ENCODE measurements around the gene MOCOS. TPM values are rescaled to one million over a fixed set of nuclear protein-coding genes. Genes with fewer than 3 reads are reported as not detected.

The MOCOS gene
- total RNA-seq, 4 donors from 2014 or later = 0.46 to 2.8 (median 0.73) TPM

DNA sequence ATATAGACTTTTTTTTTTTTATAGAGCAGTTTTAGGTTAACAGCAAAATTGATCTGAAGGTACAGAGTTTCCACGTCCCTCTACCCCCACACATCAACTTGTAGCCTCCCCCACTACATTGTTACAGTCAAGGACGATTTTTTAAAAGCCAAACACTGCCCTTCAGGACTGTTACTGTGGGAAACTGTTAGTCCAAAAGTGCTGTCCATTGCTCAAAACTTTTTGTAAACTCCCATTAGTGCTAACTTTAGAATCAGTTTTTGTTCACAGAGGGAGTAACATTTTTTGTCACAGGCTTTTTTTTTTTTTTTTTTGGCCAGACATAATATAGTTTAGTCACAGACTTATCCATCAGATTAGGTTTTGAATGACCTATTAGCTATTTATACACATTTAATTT lies 33.5 kb upstream of the MOCOS start:
- no peaks in the 10 kb centered on the region for H3K27me3 ChIP-seq
- no peak for ATAC-seq
- no peak overlapping the region for H3K27ac ChIP-seq
- H3K9me3 ChIP-seq = no peaks in the 10 kb centered on the region
- in situ Hi-C loops (cut with MboI; ENCODE audit: low sequenced_read_pairs in 4 of 4) = no loop called here
- H3K36me3 ChIP-seq = peaks cover 6 to 71% of the 10 kb centered on the region in 2 donors
- DNase-seq = no peak
- intact Hi-C loops (cut with DNase I; ENCODE audit: low total_unique reads) = no loop called here
- TF ChIP-seq POLR2A (IDR thresholded peaks at IDR 0.05) = no peak
- TF ChIP-seq, protein P1, sequence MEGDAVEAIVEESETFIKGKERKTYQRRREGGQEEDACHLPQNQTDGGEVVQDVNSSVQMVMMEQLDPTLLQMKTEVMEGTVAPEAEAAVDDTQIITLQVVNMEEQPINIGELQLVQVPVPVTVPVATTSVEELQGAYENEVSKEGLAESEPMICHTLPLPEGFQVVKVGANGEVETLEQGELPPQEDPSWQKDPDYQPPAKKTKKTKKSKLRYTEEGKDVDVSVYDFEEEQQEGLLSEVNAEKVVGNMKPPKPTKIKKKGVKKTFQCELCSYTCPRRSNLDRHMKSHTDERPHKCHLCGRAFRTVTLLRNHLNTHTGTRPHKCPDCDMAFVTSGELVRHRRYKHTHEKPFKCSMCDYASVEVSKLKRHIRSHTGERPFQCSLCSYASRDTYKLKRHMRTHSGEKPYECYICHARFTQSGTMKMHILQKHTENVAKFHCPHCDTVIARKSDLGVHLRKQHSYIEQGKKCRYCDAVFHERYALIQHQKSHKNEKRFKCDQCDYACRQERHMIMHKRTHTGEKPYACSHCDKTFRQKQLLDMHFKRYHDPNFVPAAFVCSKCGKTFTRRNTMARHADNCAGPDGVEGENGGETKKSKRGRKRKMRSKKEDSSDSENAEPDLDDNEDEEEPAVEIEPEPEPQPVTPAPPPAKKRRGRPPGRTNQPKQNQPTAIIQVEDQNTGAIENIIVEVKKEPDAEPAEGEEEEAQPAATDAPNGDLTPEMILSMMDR (IDR thresholded peaks at IDR 0.05 in 4 of 5, conservative IDR thresholded peaks at IDR 0.05 in 1 of 5) = no peak
- H3K4me3 ChIP-seq = no peak overlapping the region
- H3K4me1 ChIP-seq = no peaks in the 10 kb centered on the region

DNA sequence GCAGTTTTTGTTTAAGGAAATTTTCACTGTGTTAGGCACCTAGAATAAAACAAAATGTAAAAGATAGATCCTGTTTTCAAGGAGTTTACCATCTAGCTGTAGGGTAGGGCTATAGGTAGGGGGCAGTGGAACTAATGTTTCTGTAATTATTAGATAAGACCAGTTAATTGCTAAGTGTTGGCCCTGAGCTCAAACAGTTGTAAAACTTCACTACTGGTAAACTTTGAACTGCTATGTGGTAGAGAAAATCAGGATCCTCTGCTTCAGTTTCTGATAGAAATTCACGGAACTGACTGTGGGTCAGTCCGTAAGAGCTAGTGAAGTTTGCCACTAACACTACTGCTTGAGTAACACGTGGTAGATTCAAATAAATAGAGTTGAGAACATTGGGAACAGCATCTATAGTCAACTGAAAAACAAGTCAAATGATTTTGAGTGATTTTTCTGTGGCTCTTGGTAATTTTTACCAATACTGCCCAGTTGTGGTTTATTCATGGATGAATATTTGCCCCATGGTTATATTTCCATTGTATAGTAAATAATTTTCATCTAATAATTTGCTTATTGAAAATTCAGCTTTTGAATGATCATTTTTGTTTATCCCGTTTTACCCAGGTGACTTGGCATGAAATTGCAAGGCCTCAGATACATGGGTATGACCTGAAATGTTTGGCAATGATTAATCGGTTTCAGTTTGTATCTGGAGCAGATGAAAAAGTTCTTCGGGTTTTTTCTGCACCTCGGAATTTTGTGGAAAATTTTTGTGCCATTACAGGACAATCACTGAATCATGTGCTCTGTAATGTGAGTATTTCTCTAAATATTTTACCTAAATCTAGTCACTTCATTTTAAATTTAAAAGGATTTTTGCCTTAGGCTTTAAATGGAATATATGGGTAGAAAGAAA lies 31.2 kb upstream of the MOCOS start:
- Histone ChIP-seq H3K4me3 (no peak overlapping the region), H3K27ac (no peak overlapping the region), H3K36me3 (peaks cover 6 to 76% of the 10 kb centered on the region in 2 donors), H3K4me1 (no peaks in the 10 kb centered on the region), H3K27me3 (no peaks in the 10 kb centered on the region), H3K9me3 (no peaks in the 10 kb centered on the region)
- in situ Hi-C loops (cut with MboI; ENCODE audit: low sequenced_read_pairs in 4 of 4) (no loop called here), intact Hi-C loops (cut with DNase I; ENCODE audit: low total_unique reads) (no loop called here)
- ATAC-seq (no peak), DNase-seq (no peak)
- TF ChIP-seq, protein P1 (IDR thresholded peaks at IDR 0.05 in 4 of 5, conservative IDR thresholded peaks at IDR 0.05 in 1 of 5) = no peak
- no peak for TF ChIP-seq POLR2A (IDR thresholded peaks at IDR 0.05)

DNA sequence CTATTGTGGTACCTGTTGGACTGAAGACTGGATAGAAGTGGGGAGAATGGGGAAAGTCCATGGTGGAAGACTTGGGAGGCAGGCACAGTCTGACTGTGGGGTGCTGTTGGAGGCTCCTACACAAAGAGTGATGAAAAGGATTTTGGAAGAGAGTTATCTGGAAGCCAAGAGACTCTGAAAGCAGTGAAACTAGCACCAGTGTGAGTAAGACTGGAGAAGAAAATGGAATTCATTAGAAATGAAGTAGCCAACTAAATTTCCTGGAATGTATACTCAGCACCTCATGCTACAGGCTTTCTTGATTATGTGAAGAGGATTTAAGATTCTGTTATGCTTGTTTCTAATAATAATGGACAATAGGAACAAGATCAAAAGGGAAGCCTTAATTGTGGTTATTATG lies 29.9 kb upstream of the MOCOS start:
- in situ Hi-C loops (cut with MboI; ENCODE audit: low sequenced_read_pairs in 4 of 4) (no loop called here), intact Hi-C loops (cut with DNase I; ENCODE audit: low total_unique reads) (no loop called here)
- no peak overlapping the region for H3K27ac ChIP-seq

GRCh38 chr18:36158266-36158867 lies 28.9 kb upstream of the MOCOS start:
- no peaks in the 10 kb centered on the region for H3K9me3 ChIP-seq
- H3K27me3 ChIP-seq = no peaks in the 10 kb centered on the region
- no peaks in the 10 kb centered on the region for H3K4me1 ChIP-seq
- DNase-seq (no peak), ATAC-seq (no peak)
- H3K36me3 ChIP-seq = peaks cover 6 to 83% of the 10 kb centered on the region in 2 donors
- H3K27ac ChIP-seq = no peak overlapping the region
- in situ Hi-C loops (cut with MboI; ENCODE audit: low sequenced_read_pairs in 4 of 4) = no loop called here
- intact Hi-C loops (cut with DNase I; ENCODE audit: low total_unique reads) = no loop called here
- TF ChIP-seq, protein P1 (IDR thresholded peaks at IDR 0.05 in 4 of 5, conservative IDR thresholded peaks at IDR 0.05 in 1 of 5) = no peak
- TF ChIP-seq POLR2A (IDR thresholded peaks at IDR 0.05) = no peak
- no peak overlapping the region for H3K4me3 ChIP-seq

More for the DNA sequence above, 29.9 kb upstream of the MOCOS start:
- Histone ChIP-seq H3K27me3 (no peaks in the 10 kb centered on the region), H3K9me3 (no peaks in the 10 kb centered on the region), H3K36me3 (peaks cover 6 to 82% of the 10 kb centered on the region in 2 donors), H3K4me3 (no peak overlapping the region), H3K4me1 (no peaks in the 10 kb centered on the region)
- no peak for TF ChIP-seq POLR2A (IDR thresholded peaks at IDR 0.05)
- TF ChIP-seq, protein P1 (IDR thresholded peaks at IDR 0.05 in 4 of 5, conservative IDR thresholded peaks at IDR 0.05 in 1 of 5) = no peak
- DNase-seq (no peak), ATAC-seq (no peak)
